Left kidney (tissue), 2 donors: ENCODE measurements around the gene EYS. TPM values are rescaled to one million over a fixed set of nuclear protein-coding genes. Genes with fewer than 3 reads are reported as not detected.

Experiments used
- DNase-seq: peaks from one replicate; pipeline ENCODE4 v3.0.0-alpha.2; 2013
- polyA plus RNA-seq: library from polyadenylated mRNA; unstranded; fragments of 120-200 nt; gene quantifications from one replicate; pipeline ENCODE4 v1.2.1, GENCODE V29; 2013; ENCODE audit not compliant: insufficient read length

The EYS gene
- polyA plus RNA-seq, 1 donor: 0.96 TPM

- no peak for DNase-seq
Observed at GRCh38 chr6:63724721-63725120, 1982.3 kb downstream of the EYS start.

- DNase-seq: no peak
Observed at GRCh38 chr6:63721181-63721580, 1985.8 kb downstream of the EYS start.

- no peak for DNase-seq
Observed at GRCh38 chr6:63716169-63716568, 1990.9 kb downstream of the EYS start.

GRCh38 chr6:63714091-63714490, 1992.9 kb downstream of the EYS start:
- no peak for DNase-seq

GRCh38 chr6:63713332-63713731, 1993.7 kb downstream of the EYS start:
- DNase-seq: no peak

GRCh38 chr6:63709148-63709547, 1997.9 kb downstream of the EYS start:
- DNase-seq: no peak

GRCh38 chr6:63708631-63709030, 1998.4 kb downstream of the EYS start:
- no peak for DNase-seq

- no peak for DNase-seq
Observed at GRCh38 chr6:63706630-63707029, 2000.4 kb downstream of the EYS start.

GRCh38 chr6:63705707-63706106, 2001.3 kb downstream of the EYS start:
- no peak for DNase-seq

- no peak for DNase-seq
Observed at GRCh38 chr6:63690221-63690620, 2016.8 kb downstream of the EYS start.

GRCh38 chr6:63689421-63689820, 2017.6 kb downstream of the EYS start:
- DNase-seq: no peak

- DNase-seq: no peak
Observed at GRCh38 chr6:63685446-63686379, 2021.3 kb downstream of the EYS start.

- no peak for DNase-seq
Observed at GRCh38 chr6:63683071-63683603, 2023.9 kb downstream of the EYS start.

GRCh38 chr6:63677282-63677681, 2029.7 kb downstream of the EYS start:
- DNase-seq: peak; percentile 18

- DNase-seq: no peak
Observed at GRCh38 chr6:63676412-63677114, 2030.5 kb downstream of the EYS start.

- DNase-seq: no peak
Observed at GRCh38 chr6:63675138-63675537, 2031.9 kb downstream of the EYS start.

- DNase-seq: no peak
Observed at GRCh38 chr6:63674635-63675034, 2032.4 kb downstream of the EYS start.

GRCh38 chr6:63673692-63674091, 2033.3 kb downstream of the EYS start:
- DNase-seq: no peak

GRCh38 chr6:63672582-63673129, 2034.4 kb downstream of the EYS start:
- DNase-seq: no peak

GRCh38 chr6:63671098-63671754, 2035.8 kb downstream of the EYS start:
- DNase-seq: no peak
